H1 (cell line): ENCODE results near the gene KRT1. TPM values are rescaled to one million over a fixed set of nuclear protein-coding genes. Genes with fewer than 3 reads are reported as not detected.

Experiments used
- CHD1 ChIP-seq: IDR thresholded peaks from 2 replicates; pipeline ENCODE4 v1.6.1; 2012; ENCODE audit warnings: low read depth, low read length, improper control_type of control experiment
- GABPA ChIP-seq: IDR thresholded peaks from 2 replicates; pipeline ENCODE4 v1.6.1; 2011; ENCODE audit warnings: mild to moderate bottlenecking, low read length, moderate library complexity, borderline replicate concordance; ENCODE audit not compliant: insufficient read depth
- POU5F1 ChIP-seq: IDR thresholded peaks from 2 replicates; pipeline ENCODE4 v1.6.1; 2011; ENCODE audit warnings: low read depth, mild to moderate bottlenecking, low read length, moderate library complexity
- RAD21 ChIP-seq, 2 experiments: IDR thresholded peaks in 1 of 2; conservative IDR thresholded peaks in 1 of 2; 2 replicates each; pipeline ENCODE4 v1.6.1; 2011; ENCODE audit warnings: low read depth in 2 of 2, low read length in 2 of 2, improper control_type of control experiment in 1 of 2, inconsistent platforms in 1 of 2, mild to moderate bottlenecking in 1 of 2, moderate library complexity in 1 of 2
- SIX5 ChIP-seq: IDR thresholded peaks from 2 replicates; pipeline ENCODE4 v1.6.1; 2011; ENCODE audit warnings: mild to moderate bottlenecking, low read depth, low read length
- SUZ12 ChIP-seq: fragments of 200-600 bp; sonication (generic); IDR thresholded peaks from 2 replicates; pipeline ENCODE4 v1.6.1; 2012; ENCODE audit warnings: mild to moderate bottlenecking, inconsistent platforms, low read length, moderate library complexity, mixed read lengths
- TCF12 ChIP-seq: IDR thresholded peaks from 2 replicates; pipeline ENCODE4 v1.6.1; 2011; ENCODE audit warnings: low read depth, mild to moderate bottlenecking, low read length
- ZNF274 ChIP-seq: IDR thresholded peaks from 2 replicates; pipeline ENCODE4 v1.7.0; 2012; ENCODE audit warnings: low read length, borderline replicate concordance; ENCODE audit errors: extremely low read depth
- polyA plus RNA-seq, 7 experiments: library from polyadenylated mRNA; depleted of rRNA in 3 of 7; stranded (reverse) in 5 of 7; unstranded in 2 of 7; fragments of >200 nt in 5 of 7; fragments of 200-250 nt in 2 of 7; gene quantifications; 1 replicate in 5 of 7; 2 replicates in 1 of 7; 4 replicates in 1 of 7; pipeline versions ENCODE4 v1.2.1 to v1.2.3, GENCODE V29; 2011 to 2013; ENCODE audit warnings: missing spikeins in 2 of 7, mixed read lengths in 2 of 7
- total RNA-seq: library from RNA; stranded (reverse); fragmentation: NEBNext Ultra II Directional; extraction: Animal tissue kit (Norgen Biotek cat#: 25700); gene quantifications from 2 replicates; pipeline ENCODE4 v1.2.1, GENCODE V29; 2021

The KRT1 gene
- total and polyA plus RNA-seq, 2 of the 8 experiments (the other 6 are each of a cell fraction or from before 2014, with no cell fraction given), result not detected

DNA sequence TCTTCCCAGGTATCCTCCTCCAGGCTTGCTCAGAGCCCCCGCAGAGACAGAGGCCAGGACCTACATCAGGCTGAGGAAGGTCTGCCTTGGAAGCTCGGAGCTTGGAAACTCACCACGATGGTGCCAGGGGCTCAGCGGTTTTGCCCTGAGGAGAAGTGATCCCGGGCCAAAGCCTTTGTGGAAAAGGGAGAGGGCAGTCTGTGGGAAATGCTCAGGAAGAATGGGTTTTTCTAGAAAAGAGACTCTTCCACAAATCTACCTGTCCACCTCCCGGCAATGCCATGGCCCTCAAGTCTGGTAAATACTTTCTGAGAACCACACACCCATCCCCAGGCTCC, 36.2 kb downstream of the KRT1 start (continued):
- TF ChIP-seq GABPA, result no peak
- TF ChIP-seq TCF12, result no peak
- no peak for TF ChIP-seq RAD21 (IDR thresholded peaks at IDR 0.05 in 1 of 2, conservative IDR thresholded peaks at IDR 0.05 in 1 of 2; ENCODE audit: low read depth in 2 of 2, low read length in 2 of 2)
- TF ChIP-seq SIX5, result no peak
- no peak for TF ChIP-seq POU5F1
- no peak for TF ChIP-seq ZNF274
- no peak for TF ChIP-seq SUZ12
- TF ChIP-seq CHD1, result no peak
- TF ChIP-seq, all 59 proteins: peak for 0
